Sigmoid colon (tissue), 7 donors: ENCODE measurements around the gene ENTREP3. TPM values are rescaled to one million over a fixed set of nuclear protein-coding genes. Genes with fewer than 3 reads are reported as not detected.

Experiments used
- DNase-seq: peaks from one replicate; pipeline ENCODE4 v3.0.0-alpha.2; 2019
- H3K27ac ChIP-seq, 4 donors: fragments of 200-600 bp; sonication (generic); one replicate each; pipeline ENCODE4 v1.5.1; 2016 to 2019; ENCODE audit warnings: mild to moderate bottlenecking in 1 of 4
- H3K27me3 ChIP-seq, 3 donors: fragments of 200-600 bp; sonication (generic); one replicate each; pipeline ENCODE4 v1.5.1; 2019; ENCODE audit warnings: mild to moderate bottlenecking in 1 of 3
- H3K36me3 ChIP-seq, 4 donors: fragments of 200-600 bp; sonication (generic); one replicate each; pipeline ENCODE4 v1.5.1; 2016 to 2019
- H3K4me1 ChIP-seq, 4 donors: fragments of 200-600 bp; sonication (generic); one replicate each; pipeline ENCODE4 v1.5.1; 2017 to 2019
- H3K4me3 ChIP-seq, 4 donors: fragments of 200-600 bp; sonication (generic); one replicate each; pipeline ENCODE4 v1.5.1; 2017 to 2019; ENCODE audit warnings: mild to moderate bottlenecking in 2 of 4, moderate library complexity in 1 of 4
- H3K9me3 ChIP-seq, 4 donors: fragments of 200-600 bp in 3 of 4; sonication (generic) in 3 of 4; one replicate each; pipeline versions ENCODE4 v1.5.1 to v1.6.1; 2013 to 2019
- CTCF ChIP-seq, 4 experiments: fragments of 450-650 bp in 3 of 4; fragments of 200-600 bp in 1 of 4; IDR thresholded peaks; one replicate each; pipeline ENCODE4 v1.5.1; 2016 to 2019; ENCODE audit warnings: antibody characterized with exemption in 4 of 4, mild to moderate bottlenecking in 3 of 4, moderate library complexity in 2 of 4
- EP300 ChIP-seq, 4 donors: sonication (generic); formaldehyde crosslinking; IDR thresholded peaks; one replicate each; pipeline ENCODE4 v1.6.1; 2017; ENCODE audit warnings: antibody characterized with exemption in 4 of 4
- POLR2A ChIP-seq, 2 donors: fragments of 450-650 bp; IDR thresholded peaks; one replicate each; pipeline ENCODE4 v1.6.1; 2016; ENCODE audit warnings: antibody characterized with exemption in 2 of 2, mild to moderate bottlenecking in 2 of 2, moderate library complexity in 2 of 2
- POLR2AphosphoS5 ChIP-seq, 4 donors: sonication (generic); formaldehyde crosslinking; IDR thresholded peaks; one replicate each; pipeline ENCODE4 v1.6.1; 2017; ENCODE audit warnings: antibody characterized with exemption in 4 of 4
- WGBS, 2 donors: extraction: QIAGEN DNeasy Blood & Tissue Kit; methylation state at CpG; one replicate each; pipeline ENCODE4 v1.1.7; 2013; 5-methylcytosine and 5-hydroxymethylcytosine counted together
- intact Hi-C: fragments of 100-400 bp; cut with DNase I; formaldehyde crosslinking; loops from one replicate; pipeline ENCODE4 v1.15.1; 2023
- polyA plus RNA-seq, 3 donors: library from polyadenylated mRNA; stranded (reverse); fragments of 200-250 nt; gene quantifications; one replicate each; pipeline ENCODE4 v1.2.3, GENCODE V29; 2013
- total RNA-seq, 4 donors: library from RNA; depleted of rRNA; stranded (reverse); fragments of >200 nt; gene quantifications; one replicate each; pipeline ENCODE4 v1.1.0, GENCODE V29; 2016
- donor health status: healthy with polysubstance abuse.
- donor health status: Bipolar disorder and iron deficiency.
- donor health status: healthy.

Gene ENTREP3
- total and polyA plus RNA-seq, 7 donors, result 5.4 to 44.0 (median 15.7) TPM

GRCh38 chr1:155202198-155202597 is 53.1 kb downstream of the ENTREP3 start:
- Histone ChIP-seq H3K9me3 (no peaks in the 10 kb centered on the region), H3K4me1 (peaks cover 0 to 12% (median 10%) of the 10 kb centered on the region in 4 donors), H3K4me3 (no peak overlapping the region), H3K27ac (no peak overlapping the region), H3K27me3 (no peaks in the 10 kb centered on the region), H3K36me3 (peaks cover 0 to 46% (median 11%) of the 10 kb centered on the region in 4 donors)
- TF ChIP-seq EP300 (IDR thresholded peaks at IDR 0.05), result no peak
- TF ChIP-seq POLR2AphosphoS5 (IDR thresholded peaks at IDR 0.05), result no peak
- TF ChIP-seq POLR2A (IDR thresholded peaks at IDR 0.05), result no peak
- no peak for TF ChIP-seq CTCF (IDR thresholded peaks at IDR 0.05)
- WGBS, 2 donors, result 91% methylated on average over 7 of the region's 7 CpGs
- intact Hi-C loops, result no loop called here
- no peak for DNase-seq

GRCh38 chr1:155200920-155201319 is 54.4 kb downstream of the ENTREP3 start:
- no peak for DNase-seq
- H3K4me1 ChIP-seq, result peaks cover 0 to 6% (median 2%) of the 10 kb centered on the region in 4 donors
- no peak for TF ChIP-seq EP300 (IDR thresholded peaks at IDR 0.05)
- no peak for TF ChIP-seq POLR2AphosphoS5 (IDR thresholded peaks at IDR 0.05)
- no peak for TF ChIP-seq CTCF (IDR thresholded peaks at IDR 0.05)
- TF ChIP-seq POLR2A (IDR thresholded peaks at IDR 0.05), result no peak
- no peak overlapping the region for H3K4me3 ChIP-seq
- no peaks in the 10 kb centered on the region for H3K9me3 ChIP-seq
- peaks cover 0 to 51% (median 14%) of the 10 kb centered on the region in 4 donors for H3K36me3 ChIP-seq
- 89 to 96% methylated on average over 5 of the region's 5 CpGs for WGBS, 2 donors
- intact Hi-C loops, result no loop called here
- no peaks in the 10 kb centered on the region for H3K27me3 ChIP-seq
- H3K27ac ChIP-seq, result no peak overlapping the region

DNA sequence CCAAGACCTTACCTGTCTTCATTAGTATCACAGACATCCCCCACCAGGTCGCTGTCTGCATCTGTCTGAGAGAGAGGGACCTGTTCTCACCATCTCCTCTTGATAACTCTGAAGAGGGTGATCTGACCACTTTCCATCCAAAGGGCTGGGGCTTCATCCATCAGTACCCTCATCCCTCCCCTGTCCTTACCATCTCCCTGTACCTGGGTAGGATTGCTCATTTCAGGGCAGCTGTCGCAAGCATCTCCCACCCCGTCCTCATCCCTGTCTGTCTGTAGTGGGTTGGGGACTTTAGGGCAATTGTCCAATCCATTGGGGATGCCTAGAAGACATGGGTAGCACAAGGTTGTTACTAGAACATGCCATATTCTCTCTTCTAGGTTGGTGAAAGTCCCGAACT is 55.5 kb downstream of the ENTREP3 start:
- no peak for DNase-seq
- no peak for TF ChIP-seq POLR2AphosphoS5 (IDR thresholded peaks at IDR 0.05)
- TF ChIP-seq POLR2A (IDR thresholded peaks at IDR 0.05), result no peak
- no peak for TF ChIP-seq EP300 (IDR thresholded peaks at IDR 0.05)
- TF ChIP-seq CTCF (IDR thresholded peaks at IDR 0.05), result no peak
- intact Hi-C loops, result no loop called here
- H3K4me1 ChIP-seq, result peaks cover 0 to 17% (median 12%) of the 10 kb centered on the region in 4 donors
- H3K27ac ChIP-seq, result no peak overlapping the region
- no peaks in the 10 kb centered on the region for H3K9me3 ChIP-seq
- peaks cover 0 to 51% (median 14%) of the 10 kb centered on the region in 4 donors for H3K36me3 ChIP-seq
- H3K4me3 ChIP-seq, result no peak overlapping the region
- no peaks in the 10 kb centered on the region for H3K27me3 ChIP-seq
- WGBS, 2 donors, result 89 to 90% methylated on average over 4 of the region's 4 CpGs

- 96 to 98% methylated on average over 3 of the region's 3 CpGs for WGBS, 2 donors
- TF ChIP-seq POLR2AphosphoS5 (IDR thresholded peaks at IDR 0.05) (no peak), POLR2A (IDR thresholded peaks at IDR 0.05) (no peak)
- Histone ChIP-seq H3K4me3 (no peak overlapping the region), H3K27me3 (no peaks in the 10 kb centered on the region), H3K4me1 (peaks cover 0 to 28% (median 23%) of the 10 kb centered on the region in 4 donors), H3K9me3 (no peaks in the 10 kb centered on the region), H3K27ac (no peak overlapping the region), H3K36me3 (peaks cover 0 to 51% (median 14%) of the 10 kb centered on the region in 4 donors)
- intact Hi-C loops, result no loop called here
- no peak for DNase-seq
Observed at GRCh38 chr1:155198547-155198906, 56.8 kb downstream of the ENTREP3 start.

DNA sequence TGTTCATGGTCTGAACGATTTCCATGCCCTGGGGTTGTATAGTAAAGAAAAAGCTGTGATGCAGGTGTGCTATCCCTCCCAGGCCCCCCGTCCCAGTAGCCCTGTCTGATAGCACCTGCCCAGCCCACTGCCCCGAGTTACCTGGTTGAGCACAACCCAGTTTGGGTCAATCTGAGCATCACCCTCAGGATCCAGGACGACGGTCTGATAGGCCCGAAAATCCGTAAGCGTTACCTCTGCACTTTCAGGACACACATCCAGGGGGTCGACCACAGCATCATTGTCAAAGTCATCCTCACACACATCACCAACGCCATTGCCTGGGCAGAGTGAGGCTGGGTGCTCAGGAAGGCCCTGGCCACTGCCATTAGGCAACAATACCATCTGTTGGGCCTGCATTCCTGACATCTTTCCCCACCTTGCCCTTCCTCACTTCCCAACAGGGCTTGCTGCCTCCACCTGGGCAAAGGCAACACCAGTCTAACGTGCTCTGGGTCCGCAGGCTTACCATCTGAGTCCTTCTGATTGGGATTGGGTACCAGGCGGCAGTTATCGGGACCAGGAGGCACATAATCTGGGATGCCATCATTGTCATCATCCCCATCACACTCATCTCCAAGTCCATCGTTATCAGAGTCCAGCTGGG is 57.3 kb downstream of the ENTREP3 start:
- Histone ChIP-seq H3K4me1 (peaks cover 0 to 31% (median 28%) of the 10 kb centered on the region in 4 donors), H3K36me3 (peaks cover 0 to 51% (median 14%) of the 10 kb centered on the region in 4 donors), H3K27me3 (no peaks in the 10 kb centered on the region), H3K9me3 (no peaks in the 10 kb centered on the region), H3K4me3 (no peak overlapping the region), H3K27ac (no peak overlapping the region)
- WGBS, 2 donors, result 94% methylated on average over 15 of the region's 15 CpGs
- DNase-seq, result no peak
- TF ChIP-seq EP300 (IDR thresholded peaks at IDR 0.05) (no peak), POLR2AphosphoS5 (IDR thresholded peaks at IDR 0.05) (no peak), POLR2A (IDR thresholded peaks at IDR 0.05) (no peak), CTCF (IDR thresholded peaks at IDR 0.05) (no peak)
- intact Hi-C loops, result no loop called here

Other genes with a start within 250 kb of the ENTREP3 start
- under 1 TPM in 3 of 4 donors, not detected in 1; 0.27 to 0.49 (median 0.36) TPM for gene DCST2, start 221.7 kb downstream of the ENTREP3 start, total RNA-seq
- 1 to 10 TPM in 1 of 3 donors, not detected in 2; 2.0 TPM for gene DCST2, start 221.7 kb downstream of the ENTREP3 start, polyA plus RNA-seq
- gene DCST1, start 221.7 kb downstream of the ENTREP3 start, total RNA-seq, result under 1 TPM in 1 of 4 donors, not detected in 3; 0.16 TPM
- under 1 TPM in 1 of 3 donors, not detected in 2; 0.09 TPM for gene DCST1, start 221.7 kb downstream of the ENTREP3 start, polyA plus RNA-seq
- 10 to 100 TPM; 42.6 to 66.7 (median 53.1) TPM for gene ADAM15, start 204.2 kb downstream of the ENTREP3 start, total RNA-seq
- 100 to 1,000 TPM in 1 of 3 donors, 10 to 100 TPM in 2; 37.8 to 186 (median 55.9) TPM for gene ADAM15, start 204.2 kb downstream of the ENTREP3 start, polyA plus RNA-seq
- gene EFNA4, start 191.7 kb downstream of the ENTREP3 start, total RNA-seq, result 1 to 10 TPM; 1.6 to 5.0 (median 3.1) TPM
- gene EFNA4, start 191.7 kb downstream of the ENTREP3 start, polyA plus RNA-seq, result 10 to 100 TPM; 10.2 to 22.2 (median 12.0) TPM
- 1 to 10 TPM in 3 of 4 donors, under 1 TPM in 1; 0.27 to 3.0 (median 1.9) TPM for gene EFNA3, start 176.6 kb downstream of the ENTREP3 start, total RNA-seq
- gene EFNA3, start 176.6 kb downstream of the ENTREP3 start, polyA plus RNA-seq, result 1 to 10 TPM; 8.4 to 9.0 (median 8.5) TPM
- 10 to 100 TPM; 15.5 to 22.5 (median 16.4) TPM for gene EFNA1, start 127.6 kb downstream of the ENTREP3 start, total RNA-seq
- 100 to 1,000 TPM in 1 of 3 donors, 10 to 100 TPM in 2; 34.7 to 112 (median 48.1) TPM for gene EFNA1, start 127.6 kb downstream of the ENTREP3 start, polyA plus RNA-seq
- gene SLC50A1, start 119.6 kb downstream of the ENTREP3 start, total RNA-seq, result 10 to 100 TPM in 3 of 4 donors, 1 to 10 TPM in 1; 8.0 to 21.4 (median 14.0) TPM
- gene SLC50A1, start 119.6 kb downstream of the ENTREP3 start, polyA plus RNA-seq, result 100 to 1,000 TPM in 1 of 3 donors, 10 to 100 TPM in 2; 46.8 to 151 (median 77.4) TPM
- gene DPM3, start 115.0 kb downstream of the ENTREP3 start, total RNA-seq, result 100 to 1,000 TPM in 3 of 4 donors, 10 to 100 TPM in 1; 29.2 to 144 (median 127) TPM
- 100 to 1,000 TPM; 143 to 220 (median 196) TPM for gene DPM3, start 115.0 kb downstream of the ENTREP3 start, polyA plus RNA-seq
- gene KRTCAP2, start 82.2 kb downstream of the ENTREP3 start, total RNA-seq, result 100 to 1,000 TPM in 3 of 4 donors, 10 to 100 TPM in 1; 72.9 to 119 (median 110) TPM
- gene KRTCAP2, start 82.2 kb downstream of the ENTREP3 start, polyA plus RNA-seq, result 100 to 1,000 TPM in 2 of 3 donors, 10 to 100 TPM in 1; 74.2 to 245 (median 114) TPM
- 1 to 10 TPM in 1 of 4 donors, under 1 TPM in 3; 0.16 to 3.0 (median 0.52) TPM for gene TRIM46, start 81.6 kb downstream of the ENTREP3 start, total RNA-seq
- under 1 TPM in 2 of 3 donors, not detected in 1; 0.60 to 0.92 TPM for gene TRIM46, start 81.6 kb downstream of the ENTREP3 start, polyA plus RNA-seq
- 10 to 100 TPM in 3 of 4 donors, 1 to 10 TPM in 1; 9.6 to 43.5 (median 18.5) TPM for gene THBS3, start 47.6 kb downstream of the ENTREP3 start, total RNA-seq
- 10 to 100 TPM in 1 of 3 donors, 1 to 10 TPM in 2; 3.5 to 13.4 (median 6.0) TPM for gene THBS3, start 47.6 kb downstream of the ENTREP3 start, polyA plus RNA-seq
- 10 to 100 TPM; 15.5 to 29.8 (median 27.7) TPM for gene MTX1, start 46.8 kb downstream of the ENTREP3 start, total RNA-seq
- 10 to 100 TPM; 51.7 to 69.7 (median 53.2) TPM for gene MTX1, start 46.8 kb downstream of the ENTREP3 start, polyA plus RNA-seq
- gene SCAMP3, start 6.9 kb upstream of the ENTREP3 start, total RNA-seq, result 10 to 100 TPM; 25.1 to 45.3 (median 36.5) TPM
- 10 to 100 TPM; 11.6 to 56.4 (median 22.8) TPM for gene SCAMP3, start 6.9 kb upstream of the ENTREP3 start, polyA plus RNA-seq
- gene CLK2, start 18.0 kb upstream of the ENTREP3 start, total RNA-seq, result 10 to 100 TPM; 21.4 to 33.2 (median 25.3) TPM
- 10 to 100 TPM in 2 of 3 donors, 1 to 10 TPM in 1; 7.2 to 45.9 (median 14.4) TPM for gene CLK2, start 18.0 kb upstream of the ENTREP3 start, polyA plus RNA-seq
- gene HCN3, start 22.0 kb upstream of the ENTREP3 start, total RNA-seq, result 1 to 10 TPM; 1.2 to 5.5 (median 2.3) TPM
- gene HCN3, start 22.0 kb upstream of the ENTREP3 start, polyA plus RNA-seq, result 1 to 10 TPM in 2 of 3 donors, under 1 TPM in 1; 0.69 to 8.6 (median 1.2) TPM
- gene PKLR, start 46.0 kb upstream of the ENTREP3 start, total RNA-seq, result not detected
- under 1 TPM; under 0.01 to 0.69 (median 0.38) TPM for gene PKLR, start 46.0 kb upstream of the ENTREP3 start, polyA plus RNA-seq
- gene FDPS, start 53.4 kb upstream of the ENTREP3 start, total RNA-seq, result 10 to 100 TPM; 73.7 to 96.8 (median 81.3) TPM
- 100 to 1,000 TPM; 144 to 570 (median 299) TPM for gene FDPS, start 53.4 kb upstream of the ENTREP3 start, polyA plus RNA-seq
- gene RUSC1, start 65.4 kb upstream of the ENTREP3 start, total RNA-seq, result 10 to 100 TPM; 12.5 to 27.4 (median 16.0) TPM
- 10 to 100 TPM; 48.3 to 76.3 (median 67.7) TPM for gene RUSC1, start 65.4 kb upstream of the ENTREP3 start, polyA plus RNA-seq